HEK293T (cell line): ENCODE results near the gene KLC1.
A peak's percentile ranks its signal among the peaks of the same experiment; 100 is the strongest.
"Not testable (repeated sequence)": the region's sequence is repeated elsewhere in the genome, so short reads cannot be mapped to it uniquely, and the experiment has no call there.

ENCODE experiments used
- CTCF ChIA-PET: fragments of 350-600 bp; formaldehyde crosslinking; extraction: SDS; loops from one replicate; lab custom pipeline; 2021; ENCODE audit warnings: antibody characterized with exemption, inconsistent platforms; lab: Yijun Ruan, JAX
- POLR2A ChIA-PET: fragments of 350-600 bp; formaldehyde crosslinking; extraction: SDS; loops from one replicate; lab custom pipeline; 2020; ENCODE audit warnings: antibody characterized with exemption, inconsistent platforms; lab: Yijun Ruan, JAX
- DNase-seq: peaks from one replicate; pipeline ENCODE4 v3.0.0; 2012; ENCODE audit warnings: mixed read lengths; ENCODE audit errors: extremely low spot score
- ARNT ChIP-seq: fragments of 450-650 bp; IDR thresholded peaks from 2 replicates; pipeline ENCODE4 v1.6.1; 2017; ENCODE audit warnings: mild to moderate bottlenecking
- BHLHE40 ChIP-seq: fragments of 450-650 bp; IDR thresholded peaks from 2 replicates; pipeline ENCODE4 v1.6.1; 2016; ENCODE audit warnings: mild to moderate bottlenecking, moderate library complexity, borderline replicate concordance
- CTBP1 ChIP-seq: fragments of 450-650 bp; IDR thresholded peaks from 2 replicates; pipeline ENCODE4 v1.6.1; 2016; ENCODE audit warnings: borderline replicate concordance
- ELF4 ChIP-seq: fragments of 450-650 bp; IDR thresholded peaks from 2 replicates; pipeline ENCODE4 v1.6.1; 2017; ENCODE audit warnings: antibody characterized with exemption
- FOXA1 ChIP-seq: fragments of 450-650 bp; IDR thresholded peaks from 2 replicates; pipeline ENCODE4 v1.6.1; 2016; ENCODE audit warnings: mild to moderate bottlenecking
- FOXK2 ChIP-seq: fragments of 450-650 bp; IDR thresholded peaks from 2 replicates; pipeline ENCODE4 v1.6.1; 2016; ENCODE audit warnings: mild to moderate bottlenecking
- FOXM1 ChIP-seq: fragments of 450-650 bp; IDR thresholded peaks from 2 replicates; pipeline ENCODE4 v1.6.1; 2017; ENCODE audit warnings: mild to moderate bottlenecking, borderline replicate concordance
- HDGF ChIP-seq: fragments of 450-650 bp; IDR thresholded peaks from 2 replicates; pipeline ENCODE4 v1.6.1; 2017; ENCODE audit warnings: antibody characterized with exemption, borderline replicate concordance
- L3MBTL2 ChIP-seq: fragments of 450-650 bp; conservative IDR thresholded peaks from 2 replicates; pipeline ENCODE4 v1.6.1; 2016; ENCODE audit warnings: mild to moderate bottlenecking
- LEF1 ChIP-seq: fragments of 450-650 bp; IDR thresholded peaks from 2 replicates; pipeline ENCODE4 v1.6.1; 2017; ENCODE audit warnings: mild to moderate bottlenecking, borderline replicate concordance
- NFRKB ChIP-seq: fragments of 450-650 bp; IDR thresholded peaks from 2 replicates; pipeline ENCODE4 v1.6.1; 2016; ENCODE audit warnings: mild to moderate bottlenecking, moderate library complexity
- PKNOX1 ChIP-seq: fragments of 450-650 bp; IDR thresholded peaks from 2 replicates; pipeline ENCODE4 v1.6.1; 2016
- SP1 ChIP-seq: fragments of 450-650 bp; IDR thresholded peaks from 2 replicates; pipeline ENCODE4 v1.6.1; 2017
- SUZ12 ChIP-seq: fragments of 450-650 bp; IDR thresholded peaks from 2 replicates; pipeline ENCODE4 v1.6.1; 2016; ENCODE audit warnings: mild to moderate bottlenecking
- TARDBP ChIP-seq: fragments of 450-650 bp; IDR thresholded peaks from 2 replicates; pipeline ENCODE4 v1.6.1; 2016
- ZNF384 ChIP-seq: fragments of 450-650 bp; IDR thresholded peaks from 2 replicates; pipeline ENCODE4 v1.6.1; 2016

The KLC1 gene

GRCh38 chr14:103597623-103598377 is 31.2 kb upstream of the KLC1 start:
- ChIA-PET POLR2A (no interaction called here), CTCF (no interaction called here)
- peak; percentile 36 for DNase-seq
- TF ChIP-seq FOXA1 (no peak), TARDBP (no peak), SP1 (no peak), SUZ12 (no peak), L3MBTL2 (no peak), PKNOX1 (no peak), BHLHE40 (no peak)

- ChIA-PET CTCF (no interaction called here), POLR2A (no interaction called here)
- TF ChIP-seq ELF4: no peak
- DNase-seq: no peak
Observed at GRCh38 chr14:103600503-103600902, 28.5 kb upstream of the KLC1 start.

- ChIA-PET CTCF (no interaction called here), POLR2A (no interaction called here)
- no peak for DNase-seq
- TF ChIP-seq NFRKB (no peak), ZNF384 (no peak), SUZ12 (no peak), FOXM1 (no peak), LEF1 (no peak), ARNT (no peak), HDGF (no peak), PKNOX1 (no peak), L3MBTL2 (no peak)
Observed at GRCh38 chr14:103604620-103605019, 24.4 kb upstream of the KLC1 start.

- ChIA-PET CTCF (no interaction called here), POLR2A (interaction anchor here (0.9 to 1.0 kb wide), 2 partner anchors 9 to 108 kb away, joined by 3 read pairs; partner anchors contain the start of genes XRCC3 and ZFYVE21)
- no peak for TF ChIP-seq FOXA1
- TF ChIP-seq NFRKB: no peak
- TF ChIP-seq TARDBP: no peak
- 0 out of 2 replicates have a peak, but pooled peaks have one; percentile 2 for TF ChIP-seq PKNOX1
- TF ChIP-seq L3MBTL2: 0 out of 2 replicates have a peak, but pooled peaks have one; percentile 15
- no peak for DNase-seq
Observed at GRCh38 chr14:103606963-103607668, 21.9 kb upstream of the KLC1 start.

GRCh38 chr14:103607822-103608221 is 21.2 kb upstream of the KLC1 start:
- CTCF ChIA-PET: no interaction called here
- POLR2A ChIA-PET: no interaction called here
- no peak for DNase-seq
- TF ChIP-seq ZNF384 (no peak), PKNOX1 (no peak), ARNT (no peak), HDGF (no peak), SP1 (no peak), ELF4 (no peak)

- CTCF ChIA-PET, DNase-seq, POLR2A ChIA-PET: not testable (repeated sequence)
Observed at GRCh38 chr14:103609081-103609480, 19.9 kb upstream of the KLC1 start.

GRCh38 chr14:103611215-103611614 is 17.8 kb upstream of the KLC1 start:
- DNase-seq: no peak
- TF ChIP-seq TARDBP: no peak
- no peak for TF ChIP-seq FOXM1
- TF ChIP-seq PKNOX1: no peak
- TF ChIP-seq ARNT: no peak
- no peak for TF ChIP-seq FOXA1
- TF ChIP-seq SUZ12: no peak
- TF ChIP-seq SP1: no peak
- no peak for TF ChIP-seq L3MBTL2
- TF ChIP-seq BHLHE40: no peak
- no peak for TF ChIP-seq ZNF384
- no peak for TF ChIP-seq FOXK2
- no peak for TF ChIP-seq ELF4
- TF ChIP-seq CTBP1: no peak
- TF ChIP-seq HDGF: no peak
- no peak for TF ChIP-seq NFRKB
- no peak for TF ChIP-seq LEF1
- ChIA-PET POLR2A (no interaction called here), CTCF (no interaction called here)
